HepG2 (cell line): ENCODE results near the gene KCNA3. TPM values are rescaled to one million over a fixed set of nuclear protein-coding genes. Genes with fewer than 3 reads are reported as not detected.

ENCODE experiments used
- ATAC-seq: fragments of 200-7000 bp; cut with Tn5 transposase; 3 replicates; pipeline ENCODE4 v1.9.1; 2020; ENCODE audit warnings: mild to moderate bottlenecking, moderate library complexity
- BruUV-seq: library from RNA; stranded (reverse); fragments of 400-500 nt; replicated peaks from 2 replicates; lab custom pipeline; 2021; lab: Mats Ljungman, UMichigan
- CTCF ChIA-PET: fragments of 300-600 bp; formaldehyde crosslinking; extraction: SDS; loops from one replicate; lab custom pipeline; 2021; ENCODE audit warnings: low total read pairs, inconsistent platforms, low intra/inter-chr PET ratio; lab: Yijun Ruan, JAX
- POLR2A ChIA-PET: fragments of 350-600 bp; sonication (Branson Sonifier 250); formaldehyde crosslinking; loops from one replicate; lab custom pipeline; 2020; ENCODE audit warnings: antibody characterized with exemption, inconsistent platforms; lab: Yijun Ruan, JAX
- DNase-seq: peaks from one replicate; pipeline ENCODE4 v3.0.0-alpha.2; 2015; ENCODE audit warnings: low spot score
- FAIRE-seq: peaks from 3 replicates; lab custom pipeline; 2011; peaks lifted over from hg19 to GRCh38; lab: Jason Lieb, UNC
- H2AFZ ChIP-seq: one replicate; pipeline ENCODE4 v1.6.1; 2011; ENCODE audit warnings: low read length, inconsistent platforms
- H3K27ac ChIP-seq: fragments of 300-600 bp; 3 replicates; pipeline ENCODE4 v1.8.0; 2011; ENCODE audit warnings: mixed run types, mild to moderate bottlenecking, mixed read lengths, low read length, inconsistent platforms; ENCODE audit not compliant: insufficient read depth; ENCODE audit errors: extremely low read length
- H3K27me3 ChIP-seq, 2 experiments: fragments of 200-600 bp in 1 of 2; 2 replicates in 1 of 2; 3 replicates in 1 of 2; pipeline versions ENCODE4 v1.6.0 to v1.8.0; 2011; ENCODE audit warnings: low read length in 2 of 2, mild to moderate bottlenecking in 2 of 2, moderate library complexity in 2 of 2, inconsistent platforms in 1 of 2; ENCODE audit not compliant: insufficient read depth in 2 of 2, control insufficient read depth in 1 of 2
- H3K36me3 ChIP-seq, 2 experiments: fragments of 200-600 bp in 1 of 2; replicated peaks in 1 of 2; 2 replicates in 1 of 2; 3 replicates in 1 of 2; pipeline versions ENCODE4 v1.5.1 to v1.8.0; 2011; ENCODE audit warnings: low read length in 2 of 2, inconsistent platforms in 1 of 2; ENCODE audit not compliant: insufficient read depth in 2 of 2, control insufficient read depth in 1 of 2
- H3K4me1 ChIP-seq: 2 replicates; pipeline ENCODE4 v1.5.1; 2012; ENCODE audit warnings: low read length, inconsistent platforms; ENCODE audit not compliant: insufficient read depth
- H3K4me2 ChIP-seq: 2 replicates; pipeline ENCODE4 v1.6.0; 2011; ENCODE audit warnings: low read depth, low read length, inconsistent platforms
- H3K4me3 ChIP-seq, 3 experiments: fragments of 200-600 bp in 1 of 3; sonication (generic), shearing (Covaris generic) in 1 of 3; replicated peaks in 1 of 3; 2 replicates each; pipeline ENCODE4 v1.5.1; 2011 to 2016; ENCODE audit warnings: low read length in 3 of 3, inconsistent platforms in 2 of 3, low read depth in 2 of 3, mild to moderate bottlenecking in 2 of 3, control low read depth in 1 of 3, mixed read lengths in 1 of 3; ENCODE audit not compliant: insufficient read depth in 1 of 3
- H3K79me2 ChIP-seq: one replicate; pipeline ENCODE4 v1.6.1; 2011; ENCODE audit warnings: low read length, inconsistent platforms; ENCODE audit not compliant: insufficient read depth
- H3K9ac ChIP-seq: 2 replicates; pipeline ENCODE4 v1.6.0; 2011; ENCODE audit warnings: mild to moderate bottlenecking, low read depth, low read length, inconsistent platforms; ENCODE audit not compliant: insufficient read depth
- H3K9me3 ChIP-seq: 2 replicates; pipeline ENCODE4 v1.5.1; 2012; ENCODE audit warnings: mild to moderate bottlenecking, low read length
- H4K20me1 ChIP-seq: 2 replicates; pipeline ENCODE4 v1.6.0; 2011; ENCODE audit warnings: inconsistent platforms, mild to moderate bottlenecking, low read length, moderate library complexity; ENCODE audit not compliant: insufficient read depth
- HMGA1 ChIP-seq: sonication (generic); formaldehyde crosslinking; conservative IDR thresholded peaks from 2 replicates; pipeline ENCODE4 v1.4.0; 2020; ENCODE audit warnings: missing genetic modification reagents
- MTA3 ChIP-seq: sonication (generic); formaldehyde crosslinking; IDR thresholded peaks from 2 replicates; pipeline ENCODE4 v1.4.0; 2020; ENCODE audit warnings: missing genetic modification reagents
- WGBS: methylation state at CpG from one replicate; pipeline ENCODE4 v1.1.6; 2017; ENCODE audit warnings: low lambda C conversion rate; 5-methylcytosine and 5-hydroxymethylcytosine counted together
- in situ Hi-C: cut with HindIII; loops from 2 replicates; pipeline ENCODE4 v1.10.0; 2017; ENCODE audit warnings: low pct_unique_long_range_greater_than_20kb; ENCODE audit not compliant: extremely low pct_ligation_motif_present
- intact Hi-C: fragments of 100-400 bp; cut with micrococcal nuclease; formaldehyde crosslinking; loops from one replicate; pipeline ENCODE4 v1.10.0; 2022; ENCODE audit not compliant: unreplicated experiment
- polyA plus RNA-seq, 8 experiments: library from polyadenylated mRNA; depleted of rRNA in 3 of 8; stranded (reverse) in 7 of 8; unstranded in 1 of 8; fragments of >200 nt; fragmentation: Illumina TruSeq in 4 of 8; extraction: Trizol in 4 of 8; gene quantifications; 2 replicates each; pipeline versions ENCODE4 v1.2.1 to v1.2.3, GENCODE V29; 2011 to 2016; ENCODE audit warnings: low read depth in 4 of 8, missing spikeins in 1 of 8, mixed read lengths in 1 of 8; ENCODE audit not compliant: insufficient read depth in 1 of 8
- total RNA-seq, 5 experiments: library from RNA; depleted of rRNA; stranded (reverse); fragments of >200 nt; fragmentation: Illumina TruSeq; extraction: Trizol; gene quantifications; 2 replicates each; pipeline ENCODE4 v1.2.3, GENCODE V29; 2016; ENCODE audit warnings: low read depth in 1 of 5
- TF ChIP-seq, protein P1 (sequence below): sonication (generic); formaldehyde crosslinking; IDR thresholded peaks from 2 replicates; pipeline ENCODE4 v1.4.0; 2020; ENCODE audit warnings: missing genetic modification reagents

The KCNA3 gene
- total and polyA plus RNA-seq, 2 of the 13 experiments (the other 11 are each of a cell fraction or from before 2014, with no cell fraction given): not detected

DNA sequence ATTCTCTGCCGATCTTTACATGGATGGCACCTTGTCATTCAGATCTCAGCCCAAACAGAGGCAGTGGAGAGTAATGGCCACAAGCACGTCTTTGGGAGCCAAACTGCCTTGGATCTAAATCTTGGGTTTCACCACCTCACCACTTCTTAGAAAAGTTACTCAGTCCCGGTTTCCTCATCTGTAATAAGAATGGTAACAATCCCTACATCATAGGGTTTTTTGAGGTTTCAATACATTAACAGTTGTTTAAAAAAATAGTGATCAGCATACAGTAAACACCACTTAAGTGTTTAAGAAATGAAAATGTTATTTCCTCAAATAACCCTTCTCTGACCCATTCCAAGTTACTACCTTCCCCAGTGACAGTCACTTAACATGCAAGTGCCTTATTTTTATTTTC lies 38.5 kb upstream of the KCNA3 start (continued):
- TF ChIP-seq, protein P1, sequence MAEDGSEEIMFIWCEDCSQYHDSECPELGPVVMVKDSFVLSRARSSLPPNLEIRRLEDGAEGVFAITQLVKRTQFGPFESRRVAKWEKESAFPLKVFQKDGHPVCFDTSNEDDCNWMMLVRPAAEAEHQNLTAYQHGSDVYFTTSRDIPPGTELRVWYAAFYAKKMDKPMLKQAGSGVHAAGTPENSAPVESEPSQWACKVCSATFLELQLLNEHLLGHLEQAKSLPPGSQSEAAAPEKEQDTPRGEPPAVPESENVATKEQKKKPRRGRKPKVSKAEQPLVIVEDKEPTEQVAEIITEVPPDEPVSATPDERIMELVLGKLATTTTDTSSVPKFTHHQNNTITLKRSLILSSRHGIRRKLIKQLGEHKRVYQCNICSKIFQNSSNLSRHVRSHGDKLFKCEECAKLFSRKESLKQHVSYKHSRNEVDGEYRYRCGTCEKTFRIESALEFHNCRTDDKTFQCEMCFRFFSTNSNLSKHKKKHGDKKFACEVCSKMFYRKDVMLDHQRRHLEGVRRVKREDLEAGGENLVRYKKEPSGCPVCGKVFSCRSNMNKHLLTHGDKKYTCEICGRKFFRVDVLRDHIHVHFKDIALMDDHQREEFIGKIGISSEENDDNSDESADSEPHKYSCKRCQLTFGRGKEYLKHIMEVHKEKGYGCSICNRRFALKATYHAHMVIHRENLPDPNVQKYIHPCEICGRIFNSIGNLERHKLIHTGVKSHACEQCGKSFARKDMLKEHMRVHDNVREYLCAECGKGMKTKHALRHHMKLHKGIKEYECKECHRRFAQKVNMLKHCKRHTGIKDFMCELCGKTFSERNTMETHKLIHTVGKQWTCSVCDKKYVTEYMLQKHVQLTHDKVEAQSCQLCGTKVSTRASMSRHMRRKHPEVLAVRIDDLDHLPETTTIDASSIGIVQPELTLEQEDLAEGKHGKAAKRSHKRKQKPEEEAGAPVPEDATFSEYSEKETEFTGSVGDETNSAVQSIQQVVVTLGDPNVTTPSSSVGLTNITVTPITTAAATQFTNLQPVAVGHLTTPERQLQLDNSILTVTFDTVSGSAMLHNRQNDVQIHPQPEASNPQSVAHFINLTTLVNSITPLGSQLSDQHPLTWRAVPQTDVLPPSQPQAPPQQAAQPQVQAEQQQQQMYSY (CRISPR knock-in tag): no peak
- TF ChIP-seq, all 625 proteins: peak for 0

DNA sequence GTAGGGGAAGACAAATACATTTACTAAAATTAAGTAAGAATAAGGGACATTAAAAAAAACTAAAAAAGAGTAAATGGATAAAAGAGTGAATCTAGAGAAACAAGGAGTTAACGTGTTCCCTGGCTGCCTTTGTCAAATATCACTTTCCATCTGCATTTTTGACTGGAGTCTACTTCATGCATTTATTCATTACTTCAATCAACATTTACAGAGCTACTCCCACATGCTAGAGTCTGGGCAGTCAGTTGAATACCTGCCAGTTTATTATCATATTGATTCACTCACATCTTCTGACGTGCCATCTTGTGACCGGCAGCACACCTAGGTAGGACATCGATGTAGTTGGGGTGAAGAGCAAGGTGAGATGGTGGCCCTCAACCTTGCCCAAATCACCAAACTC lies 35.6 kb upstream of the KCNA3 start:
- Histone ChIP-seq H4K20me1 (no peaks in the 10 kb centered on the region), H3K79me2 (no peaks in the 10 kb centered on the region), H3K9me3 (no peaks in the 10 kb centered on the region), H3K27ac (no peak overlapping the region), H3K4me2 (no peak overlapping the region), H3K4me3 (no peak overlapping the region), H2AFZ (no peak overlapping the region), H3K36me3 (no peaks in the 10 kb centered on the region), H3K9ac (no peak overlapping the region), H3K27me3 (no peaks in the 10 kb centered on the region; a peak in 2 of 5 replicates), H3K4me1 (no peaks in the 10 kb centered on the region)
- no peak for DNase-seq
- CTCF ChIA-PET: no interaction called here
- ATAC-seq: no peak
- no peak for TF ChIP-seq MTA3
- TF ChIP-seq HMGA1 (CRISPR knock-in tag): no peak
- no peak for FAIRE-seq
- BruUV-seq: no TSS peak
- POLR2A ChIA-PET: no interaction called here
- in situ Hi-C loops (no loop called here), intact Hi-C loops (no loop called here)
- 40% methylated on average over 4 of the region's 4 CpGs for WGBS
